ENCODE data around the gene PCDHB13.

PCDHB13 gene

GRCh38 chr5:141223112-141223783 lies 9.5 kb downstream of the PCDHB13 start, which contains the start of gene PCDHB14 (continued):
- TF ChIP-seq PRDM10 (tag by site-specific recombination; IDR thresholded peaks at IDR 0.05), result no peak
- TF ChIP-seq ZNF335 (tag by site-specific recombination; conservative IDR thresholded peaks at IDR 0.05), result peak; percentile 52
- TF ChIP-seq ZNF248 (tag by site-specific recombination; IDR thresholded peaks at IDR 0.05), result no peak
- no peak for TF ChIP-seq ATF2 (tag by site-specific recombination; IDR thresholded peaks at IDR 0.05; ENCODE audit: low read depth)
- no peak for TF ChIP-seq ZSCAN30 (tag by site-specific recombination; IDR thresholded peaks at IDR 0.05)
- TF ChIP-seq ZBTB10 (tag by site-specific recombination; IDR thresholded peaks at IDR 0.05), result no peak
- no peak for TF ChIP-seq BCL6B (tag by site-specific recombination; IDR thresholded peaks at IDR 0.05)
- TF ChIP-seq MEIS1 (CRISPR knock-in tag; IDR thresholded peaks at IDR 0.05; ENCODE audit: borderline replicate concordance), result no peak
- TF ChIP-seq PBX3 (CRISPR knock-in tag; IDR thresholded peaks at IDR 0.05), result no peak
- TF ChIP-seq GLI2 (tag by site-specific recombination; IDR thresholded peaks at IDR 0.05; ENCODE audit: borderline replicate concordance, low read depth), result no peak
- TF ChIP-seq OSR2 (tag by site-specific recombination; IDR thresholded peaks at IDR 0.05), result no peak
- no peak for TF ChIP-seq ZNF18 (tag by site-specific recombination; IDR thresholded peaks at IDR 0.05)
- TF ChIP-seq ELK4 (IDR thresholded peaks at IDR 0.05; ENCODE audit: borderline replicate concordance, low read depth, low read length), result no peak
- TF ChIP-seq PRDM2 (tag by site-specific recombination; IDR thresholded peaks at IDR 0.05; ENCODE audit: borderline replicate concordance), result no peak
- no peak for TF ChIP-seq WT1 (tag by site-specific recombination; IDR thresholded peaks at IDR 0.05)
- no peak for TF ChIP-seq PATZ1 (tag by site-specific recombination; IDR thresholded peaks at IDR 0.05)
